Left ventricle myocardium superior (tissue), 1 donor: ENCODE measurements around the gene IMPDH1. TPM values are rescaled to one million over a fixed set of nuclear protein-coding genes. Genes with fewer than 3 reads are reported as not detected.

ENCODE experiments used
- ATAC-seq: fragments of 200-7000 bp; cut with Tn5 transposase; one replicate; pipeline ENCODE4 v1.9.1; 2020; ENCODE audit warnings: mild to moderate bottlenecking, moderate library complexity
- DNase-seq: peaks from one replicate; pipeline ENCODE4 v3.0.0-alpha.2; 2020
- intact Hi-C: fragments of 100-400 bp; cut with micrococcal nuclease; formaldehyde crosslinking; loops from one replicate; pipeline ENCODE4 v1.11.0; 2022
- total RNA-seq: library from RNA; stranded (reverse); fragmentation: NEBNext Ultra II Directional; extraction: Animal tissue kit (Norgen Biotek cat#: 25700); gene quantifications from one replicate; pipeline ENCODE4 v1.2.1, GENCODE V29; 2021
- donor health status: DM: no; HTN: yes; CAD: no; lungs with severe emphysema.

Gene IMPDH1
- total RNA-seq, 1 donor from 2014 or later = 20.7 TPM

DNA sequence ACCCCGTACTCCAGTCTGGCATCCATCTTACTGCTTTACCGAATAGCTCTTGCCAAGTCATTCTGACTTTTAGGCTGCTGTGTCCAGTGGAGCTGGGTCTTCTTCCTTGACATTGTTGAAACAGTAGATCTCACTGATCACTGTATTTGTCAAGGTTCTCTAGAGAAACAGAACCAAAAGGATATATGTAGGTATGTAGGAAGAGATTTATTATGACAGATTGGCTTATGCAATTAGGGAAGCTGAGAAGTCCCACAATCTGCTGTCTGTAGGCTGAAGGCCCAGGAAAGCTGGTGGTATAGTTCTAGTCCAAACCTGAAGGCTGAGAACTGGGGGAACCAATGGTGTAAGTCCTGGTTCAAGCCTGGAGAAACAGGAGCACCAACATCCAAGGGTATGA, 36.2 kb downstream of the IMPDH1 start:
- DNase-seq (no peak), ATAC-seq (no peak)
- intact Hi-C loops = no loop called here

DNA sequence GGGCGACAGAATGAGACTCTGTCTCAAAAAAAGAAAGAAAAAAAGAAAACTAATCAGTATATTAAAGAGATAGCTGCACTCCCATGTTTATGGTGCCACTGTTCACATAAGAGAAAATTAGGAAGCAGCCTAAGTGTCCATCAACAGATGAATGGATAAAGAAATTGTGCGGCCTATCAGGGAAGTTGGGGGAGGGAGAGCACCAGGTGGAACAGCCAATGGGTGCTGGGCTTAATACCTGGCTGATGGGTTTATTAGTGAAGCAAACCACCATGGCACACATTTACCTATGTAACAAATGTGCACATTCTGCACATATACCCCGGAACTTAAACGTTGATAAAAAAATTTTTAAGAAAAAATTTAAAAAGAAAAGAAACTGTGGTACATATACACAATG, 39.3 kb downstream of the IMPDH1 start:
- no peak for DNase-seq
- ATAC-seq = no peak
- intact Hi-C loops = no loop called here

DNA sequence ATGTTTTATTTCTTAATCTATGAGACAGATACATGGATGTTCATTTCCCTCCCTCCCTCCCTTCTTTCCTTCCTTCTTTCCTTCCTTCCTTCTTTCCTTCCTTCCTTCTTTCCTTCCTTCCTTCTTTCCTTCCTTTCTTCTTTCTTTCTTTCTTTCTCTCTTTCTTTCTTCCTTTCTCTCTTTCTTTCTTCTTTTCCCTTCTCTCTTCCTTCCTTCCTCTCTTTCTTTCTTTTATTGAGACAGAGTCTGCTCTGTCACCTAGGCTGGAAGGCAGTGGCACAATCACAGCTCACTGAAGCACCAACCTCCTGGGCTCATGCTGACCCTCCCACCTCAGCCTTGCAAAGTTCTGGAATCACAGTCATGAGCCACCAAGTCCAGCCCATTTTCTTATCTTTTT, 42.8 kb downstream of the IMPDH1 start:
- DNase-seq (no peak), ATAC-seq (no peak)
- intact Hi-C loops = no loop called here

DNA sequence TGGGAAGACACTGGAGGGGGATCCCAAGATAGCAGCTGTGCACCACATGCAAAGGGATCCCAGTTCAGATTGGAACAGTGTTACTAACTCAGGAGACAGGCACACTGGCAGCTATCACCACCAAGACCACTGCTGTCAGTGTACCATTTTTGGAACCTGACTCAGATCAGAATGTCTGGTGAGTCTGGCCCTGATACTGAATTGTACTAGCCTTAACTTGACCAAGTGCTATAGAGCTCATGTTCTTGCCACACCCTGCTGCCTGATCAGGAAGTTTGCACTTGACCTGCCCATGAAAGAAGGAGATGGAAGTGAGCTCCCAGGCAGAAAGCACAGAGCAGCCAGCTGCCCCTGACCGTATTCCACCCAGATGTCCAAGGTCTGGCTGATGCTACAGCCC, 43.5 kb downstream of the IMPDH1 start:
- no peak for DNase-seq
- intact Hi-C loops = no loop called here
- ATAC-seq = peak; percentile 66

DNA sequence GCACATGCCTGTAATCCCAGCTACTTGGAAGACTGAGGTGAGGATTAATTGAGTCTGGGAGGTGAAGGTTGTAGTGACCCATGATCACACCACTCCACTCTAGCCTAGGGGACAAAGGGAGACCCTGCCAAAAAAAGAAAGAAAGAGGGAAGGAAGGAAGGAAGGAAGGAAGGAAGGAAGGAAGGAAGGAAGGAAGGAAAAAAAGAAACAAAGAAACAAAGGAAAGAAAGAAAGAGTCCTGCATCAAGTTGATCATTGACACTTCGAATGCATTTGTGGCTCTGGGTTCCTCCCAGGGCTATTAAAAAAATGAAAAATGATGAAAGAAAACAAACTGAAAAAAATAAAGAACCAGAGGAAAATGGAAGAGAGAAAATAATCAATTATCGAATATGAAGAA, 44.4 kb downstream of the IMPDH1 start:
- ATAC-seq (no peak), DNase-seq (no peak)
- intact Hi-C loops = no loop called here

DNA sequence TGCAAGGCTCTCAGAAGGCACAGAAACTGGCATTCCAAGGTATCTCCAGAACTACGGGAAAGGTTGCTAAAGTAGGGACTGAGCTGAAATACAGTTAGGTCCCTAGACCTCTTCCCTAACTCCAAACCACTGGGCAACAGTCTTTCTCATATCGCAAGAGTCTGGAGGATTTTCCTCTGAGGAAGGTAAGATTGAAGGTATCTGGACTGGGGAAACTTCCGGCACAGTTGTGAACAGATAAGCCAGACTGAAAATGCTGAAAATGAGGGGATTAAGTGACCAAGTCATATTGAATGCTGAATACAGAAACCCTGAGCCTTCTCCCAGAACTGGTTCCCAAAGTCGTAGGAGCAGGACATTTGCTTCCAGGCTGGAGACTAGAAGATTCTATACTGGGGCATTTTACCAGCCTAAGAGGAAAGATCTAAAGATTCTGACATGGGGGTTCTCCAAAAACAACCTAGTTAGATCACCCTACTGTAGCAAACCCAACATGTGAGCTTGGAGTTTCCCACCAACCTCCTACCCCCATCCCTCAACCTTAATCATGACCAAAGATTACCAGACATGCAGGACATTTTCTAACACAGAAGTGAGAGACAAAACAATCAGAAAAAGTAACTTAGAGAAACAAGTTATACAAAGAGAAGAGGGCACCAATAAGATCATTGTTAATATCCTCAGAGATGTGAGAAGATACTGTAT, 45.5 kb downstream of the IMPDH1 start:
- intact Hi-C loops = no loop called here
- DNase-seq = no peak
- ATAC-seq = no peak

DNA sequence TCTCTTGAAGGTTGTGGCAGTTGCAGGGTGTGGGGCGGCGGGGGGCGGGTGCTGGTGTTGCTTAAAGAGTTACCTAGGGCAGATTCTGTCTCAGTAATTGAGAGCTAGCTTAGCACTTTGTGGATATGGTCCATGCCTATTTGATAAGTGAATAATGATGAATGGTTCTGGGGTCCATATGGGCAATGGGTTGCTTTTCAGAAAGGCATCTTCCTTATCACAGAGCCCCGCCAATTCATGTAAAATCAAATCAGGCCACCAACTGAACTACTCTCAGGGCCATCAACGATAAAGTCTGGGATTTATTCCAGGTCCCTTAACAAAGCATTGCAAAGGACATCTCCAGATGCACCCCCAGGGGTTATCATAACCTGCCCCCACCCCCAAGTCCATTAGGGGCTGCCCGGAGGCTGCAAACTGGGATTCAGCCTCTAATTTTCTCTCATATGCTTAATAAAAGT, 46.5 kb downstream of the IMPDH1 start:
- DNase-seq (no peak), ATAC-seq (no peak)
- intact Hi-C loops = no loop called here

DNA sequence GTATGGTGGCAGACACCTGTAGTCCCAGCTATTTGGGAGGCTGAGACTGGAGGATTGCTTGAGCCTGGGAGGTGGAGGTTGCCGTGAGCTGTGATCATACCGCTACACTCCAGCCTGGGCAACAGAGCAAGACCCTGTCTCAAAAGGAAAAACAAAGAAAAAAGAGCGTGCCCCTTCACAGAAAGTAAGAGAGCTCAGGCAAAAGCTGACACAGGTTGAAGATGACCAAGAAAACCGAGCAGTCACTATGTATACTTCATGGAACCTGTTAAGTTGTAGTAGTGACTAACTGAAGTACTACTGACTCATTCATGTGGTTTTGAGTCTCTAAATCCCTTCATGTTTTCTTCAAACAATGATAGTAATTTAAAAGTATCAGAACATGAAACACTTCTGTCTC, 47.1 kb downstream of the IMPDH1 start:
- ATAC-seq = no peak
- intact Hi-C loops = no loop called here
- no peak for DNase-seq

DNA sequence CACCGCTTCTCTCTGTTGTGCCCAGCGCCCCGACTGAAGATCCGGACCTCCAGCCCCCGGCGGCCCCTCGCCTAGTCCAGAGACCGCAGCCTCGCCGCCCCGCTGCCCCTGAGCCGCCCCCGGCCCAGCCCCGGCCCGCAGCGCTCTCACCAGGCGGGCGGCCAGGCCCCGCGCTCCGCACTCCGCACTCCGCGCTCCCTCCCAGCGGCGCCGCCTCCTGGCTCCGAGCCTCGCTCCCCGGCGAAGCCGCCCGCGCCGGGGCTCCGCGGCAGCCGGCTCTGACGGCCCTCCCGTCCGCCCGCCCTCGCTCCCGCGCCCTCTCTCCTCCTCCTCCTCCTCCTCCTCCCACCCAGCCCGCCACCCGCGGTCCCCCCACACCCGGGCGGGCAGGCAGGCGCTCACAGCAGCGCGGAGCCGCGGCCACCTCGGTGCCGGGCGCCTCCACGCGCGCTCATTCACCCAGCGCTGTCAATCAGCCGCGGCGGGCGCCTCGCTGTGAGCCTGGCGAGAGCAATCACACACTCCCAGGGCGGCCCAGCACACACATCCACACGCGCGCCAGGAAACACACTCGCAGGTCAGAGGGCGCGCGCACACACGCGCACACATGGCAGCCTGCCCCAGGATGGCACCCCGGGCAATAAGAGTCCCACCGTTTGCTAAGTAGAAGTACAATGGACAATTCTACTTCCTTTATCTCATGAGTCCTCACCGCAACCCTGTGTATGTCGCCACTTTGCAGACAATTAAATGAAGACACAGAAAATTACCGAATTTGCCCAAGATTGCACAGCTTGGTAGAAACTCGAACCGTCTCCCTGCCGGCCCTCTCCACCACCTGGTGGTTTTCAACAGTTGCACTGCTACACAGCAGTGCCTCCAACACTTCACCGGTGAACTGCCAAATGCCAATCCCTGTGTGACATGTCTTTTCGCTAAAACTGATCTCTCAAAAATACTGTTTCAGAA, 48.1 kb downstream of the IMPDH1 start, which contains the start of gene PRRT4:
PRRT4 (minus strand) TSS at position 280 of the 969 bp plus-strand sequence.
- ATAC-seq = peak; percentile 78
- peak; percentile 73 for DNase-seq
- intact Hi-C loops = no loop called here

DNA sequence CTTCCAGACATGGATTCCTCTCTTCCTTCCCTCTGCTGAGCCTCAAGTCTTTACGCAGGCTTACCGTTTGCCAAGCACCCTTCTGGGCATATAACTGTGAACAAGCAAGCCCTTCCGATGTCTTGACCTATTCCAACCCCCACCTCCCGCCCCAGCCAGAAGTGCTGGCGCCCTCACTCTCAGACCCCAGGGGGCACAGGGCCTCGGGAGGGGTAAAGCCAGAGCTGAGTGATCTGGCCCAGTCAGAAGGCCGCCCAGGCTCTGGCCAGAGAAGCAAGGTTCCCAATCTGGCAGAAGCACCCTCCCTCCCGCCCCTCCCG, 49.5 kb downstream of the IMPDH1 start:
- peak; percentile 7 for ATAC-seq
- intact Hi-C loops = no loop called here
- DNase-seq = peak; percentile 39

DNA sequence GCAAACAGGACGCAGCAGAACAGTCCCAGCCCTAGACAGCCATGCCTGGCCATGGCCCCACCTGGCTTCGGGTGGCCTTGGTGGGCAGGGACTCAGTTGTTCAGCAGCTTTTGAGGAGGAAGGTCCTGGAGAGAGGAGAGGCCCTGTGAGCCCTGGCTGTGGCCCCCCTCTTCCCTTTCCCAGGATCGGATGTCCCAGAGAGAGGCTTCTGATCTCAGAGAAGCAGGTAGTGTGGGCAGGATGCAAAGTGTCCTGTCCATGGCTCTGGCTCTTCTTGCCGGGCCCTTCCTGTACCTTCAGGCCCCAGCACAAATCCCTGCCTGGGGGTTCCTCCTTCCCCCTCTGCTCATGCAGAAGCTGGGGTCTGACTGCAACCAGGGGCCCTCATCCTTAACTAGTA, 49.8 kb downstream of the IMPDH1 start:
- no peak for DNase-seq
- intact Hi-C loops = no loop called here
- ATAC-seq = no peak

DNA sequence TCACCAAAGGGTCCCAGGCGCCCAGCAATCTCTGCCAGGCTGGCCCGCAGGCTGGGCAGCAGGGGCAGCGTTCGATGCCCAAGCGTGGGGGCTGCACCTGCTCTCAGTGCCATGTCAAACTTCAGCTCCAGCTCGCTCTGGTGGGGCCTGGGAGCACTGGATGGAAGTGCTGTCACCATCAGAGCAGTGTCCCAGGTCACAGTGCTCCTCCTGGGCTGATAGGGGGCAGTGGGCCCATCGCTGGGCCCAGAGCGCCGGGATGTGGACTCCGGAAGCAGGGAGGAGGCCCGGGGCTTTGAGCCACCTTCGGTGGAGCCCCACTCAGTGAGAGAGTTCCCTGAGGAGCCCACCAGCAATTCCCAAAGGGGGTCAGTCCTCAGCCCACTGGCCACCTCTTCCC, 50.4 kb downstream of the IMPDH1 start:
- no peak for DNase-seq
- no peak for ATAC-seq
- intact Hi-C loops = no loop called here

DNA sequence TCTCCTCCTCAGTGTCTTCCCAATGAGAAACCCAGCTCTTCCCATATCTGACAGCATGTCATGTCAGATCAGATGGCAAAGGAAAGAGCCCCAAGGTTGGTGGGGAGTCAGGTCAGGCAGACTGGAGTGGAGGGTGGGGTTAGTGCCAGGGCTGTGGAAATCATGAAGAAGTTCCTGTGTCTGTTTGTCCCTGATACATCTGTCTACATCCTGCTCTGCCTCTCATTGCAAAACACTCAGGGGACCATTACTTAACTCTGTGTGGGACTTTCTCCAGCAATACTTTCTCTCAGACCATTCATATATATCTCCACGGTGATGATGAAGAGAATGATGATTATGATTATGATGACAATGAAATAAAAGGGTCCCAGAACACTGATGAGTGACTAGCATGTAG, 51.5 kb downstream of the IMPDH1 start:
- intact Hi-C loops = no loop called here
- no peak for ATAC-seq
- DNase-seq = no peak

DNA sequence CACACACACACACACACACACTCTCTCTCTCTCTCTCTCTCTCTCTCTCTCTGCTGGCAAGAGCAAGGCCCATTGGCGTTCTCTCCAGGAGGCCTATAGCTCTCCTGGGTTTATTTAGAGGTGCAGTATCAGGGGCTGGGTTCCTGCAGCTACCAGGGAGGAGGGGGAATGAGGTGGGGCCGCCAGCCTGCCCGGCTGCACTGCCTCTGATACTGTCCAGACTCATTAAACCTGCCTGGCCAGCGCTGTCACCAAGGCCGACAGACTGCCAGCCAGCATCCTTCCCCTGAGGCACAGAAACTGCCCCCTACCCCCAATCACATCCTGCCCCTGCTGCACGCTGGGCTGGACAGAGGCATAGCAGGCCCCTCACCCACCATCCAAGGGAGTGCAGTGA, 52.6 kb downstream of the IMPDH1 start:
- DNase-seq (peak; percentile 67), ATAC-seq (peak; percentile 82)
- intact Hi-C loops = no loop called here

DNA sequence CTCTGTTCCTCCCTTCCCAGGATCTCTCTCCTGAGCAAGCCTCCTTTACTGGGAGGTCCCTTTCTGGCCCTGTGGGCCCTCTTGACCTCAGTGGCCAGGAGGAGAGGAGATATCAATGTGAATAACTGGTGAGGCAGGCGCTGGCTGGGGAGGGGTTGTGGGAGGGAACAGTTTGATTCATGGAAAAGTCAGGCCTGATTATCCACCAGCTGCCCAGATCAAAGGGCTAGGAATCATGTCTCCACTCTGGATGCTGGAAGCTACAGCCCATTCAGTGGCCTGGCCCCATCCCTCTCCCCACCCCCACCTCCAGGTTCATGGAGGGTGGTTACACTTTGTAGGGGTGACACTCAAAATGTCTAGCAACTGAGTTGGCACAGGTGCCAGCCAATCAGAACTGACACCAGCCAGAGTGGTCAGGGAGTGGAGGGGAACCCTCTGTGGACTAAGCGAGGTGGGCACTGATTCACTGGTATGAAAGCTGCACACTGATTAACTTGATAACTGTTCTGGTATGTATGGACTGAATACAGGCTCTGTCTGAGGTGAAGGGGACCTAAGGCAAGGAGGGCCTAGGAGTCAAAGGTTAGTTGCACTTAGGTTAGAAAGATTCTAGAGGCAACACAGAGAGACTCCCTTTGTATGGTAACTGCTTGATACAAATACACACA, 53.1 kb downstream of the IMPDH1 start:
- ATAC-seq (no peak), DNase-seq (no peak)
- intact Hi-C loops = no loop called here

DNA sequence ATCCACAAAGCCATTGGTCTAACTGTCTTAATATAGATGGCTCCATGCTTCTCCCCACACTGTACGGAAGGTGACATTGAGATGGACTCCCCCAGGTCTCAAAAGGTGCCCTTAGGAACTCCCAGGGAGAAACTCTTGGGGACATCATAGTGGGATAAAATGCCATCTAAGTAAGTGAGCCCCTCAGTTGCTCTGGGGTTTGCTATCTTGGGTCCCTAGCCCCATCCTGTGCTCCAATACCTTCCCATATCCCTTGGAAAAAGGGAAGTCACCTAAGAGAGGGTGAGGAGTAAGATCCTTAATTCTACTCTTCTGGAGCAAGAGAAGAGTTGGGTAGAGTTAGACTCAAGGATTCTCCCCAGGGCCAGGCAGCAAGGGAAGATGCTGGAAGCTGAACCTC, 56.2 kb downstream of the IMPDH1 start:
- DNase-seq (no peak), ATAC-seq (no peak)
- intact Hi-C loops = no loop called here

DNA sequence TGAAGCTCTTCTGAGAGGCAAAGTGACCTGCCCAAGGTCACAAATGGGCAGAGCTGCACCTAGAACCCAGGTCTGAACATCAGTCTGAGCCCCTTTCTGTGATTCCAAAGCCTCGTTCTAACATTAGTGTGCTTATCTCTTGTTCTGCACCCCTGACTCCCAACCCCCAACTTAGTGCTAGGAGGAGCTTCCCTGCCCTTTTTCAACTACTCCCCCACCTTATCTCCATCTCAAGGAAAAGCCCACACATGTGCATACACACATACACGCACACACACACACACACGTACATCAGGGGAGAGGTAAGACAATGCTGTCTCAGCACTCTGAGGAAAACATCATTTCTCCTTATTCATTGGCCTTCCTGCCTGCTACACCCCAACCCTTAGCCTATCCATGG, 56.6 kb downstream of the IMPDH1 start:
- ATAC-seq = no peak
- intact Hi-C loops = no loop called here

DNA sequence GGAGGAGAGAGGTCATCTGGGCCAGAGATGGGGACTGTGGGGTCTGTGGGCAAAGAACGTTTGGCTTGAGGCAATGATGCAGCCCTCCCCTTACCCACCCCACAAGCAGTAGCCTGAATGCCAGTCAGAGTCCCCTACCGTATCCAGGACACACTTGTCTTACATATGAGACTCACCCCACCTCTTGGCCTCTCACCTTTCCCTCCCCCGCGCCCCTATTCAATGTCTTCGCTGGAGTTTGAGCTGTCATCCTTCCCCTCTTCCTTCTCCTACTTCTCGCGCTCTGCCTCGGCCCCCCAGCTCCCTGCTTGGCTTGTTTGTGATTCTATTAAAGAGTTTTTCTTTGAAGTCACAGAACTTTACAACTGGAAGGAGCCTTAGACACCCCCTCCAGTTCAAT, 57.1 kb downstream of the IMPDH1 start:
- ATAC-seq (no peak), DNase-seq (no peak)
- intact Hi-C loops = no loop called here

More for the DNA sequence above, 56.6 kb downstream of the IMPDH1 start:
- no peak for DNase-seq

DNA sequence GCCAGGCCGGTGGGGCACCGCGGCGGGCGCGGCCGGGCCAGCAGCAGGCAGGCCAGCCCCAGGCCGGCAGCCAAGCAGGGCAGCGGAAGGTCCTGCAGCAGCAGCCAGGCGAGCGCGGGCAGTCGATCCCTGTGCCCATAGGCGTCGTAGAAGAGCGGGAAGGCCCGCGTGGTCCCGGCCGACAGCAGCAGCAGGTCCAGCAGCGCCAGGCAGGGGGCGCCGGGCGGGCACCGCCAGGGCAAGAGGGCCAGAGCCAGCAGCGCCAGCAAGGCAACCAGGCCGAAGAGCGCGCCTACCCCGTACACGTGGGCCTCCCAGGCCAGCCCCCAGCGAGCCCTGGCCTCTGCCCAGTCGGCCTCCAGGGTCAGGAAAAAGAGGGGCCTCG, 57.6 kb downstream of the IMPDH1 start:
- ATAC-seq (peak; percentile 58), DNase-seq (peak; percentile 70)
- intact Hi-C loops = no loop called here
